GM19372 (cell line): ENCODE data around the gene PPL.
"Not testable (repeated sequence)": the region's sequence is repeated elsewhere in the genome, so short reads cannot be mapped to it uniquely, and the experiment has no call there.

Source experiments
- ATAC-seq: cut with Tn5 transposase; IDR thresholded peaks from one replicate; pipeline ENCODE4 v1.9.1; 2021; ENCODE audit warnings: mild to moderate bottlenecking, low read depth, moderate library complexity; ENCODE audit not compliant: unreplicated experiment

PPL gene

DNA sequence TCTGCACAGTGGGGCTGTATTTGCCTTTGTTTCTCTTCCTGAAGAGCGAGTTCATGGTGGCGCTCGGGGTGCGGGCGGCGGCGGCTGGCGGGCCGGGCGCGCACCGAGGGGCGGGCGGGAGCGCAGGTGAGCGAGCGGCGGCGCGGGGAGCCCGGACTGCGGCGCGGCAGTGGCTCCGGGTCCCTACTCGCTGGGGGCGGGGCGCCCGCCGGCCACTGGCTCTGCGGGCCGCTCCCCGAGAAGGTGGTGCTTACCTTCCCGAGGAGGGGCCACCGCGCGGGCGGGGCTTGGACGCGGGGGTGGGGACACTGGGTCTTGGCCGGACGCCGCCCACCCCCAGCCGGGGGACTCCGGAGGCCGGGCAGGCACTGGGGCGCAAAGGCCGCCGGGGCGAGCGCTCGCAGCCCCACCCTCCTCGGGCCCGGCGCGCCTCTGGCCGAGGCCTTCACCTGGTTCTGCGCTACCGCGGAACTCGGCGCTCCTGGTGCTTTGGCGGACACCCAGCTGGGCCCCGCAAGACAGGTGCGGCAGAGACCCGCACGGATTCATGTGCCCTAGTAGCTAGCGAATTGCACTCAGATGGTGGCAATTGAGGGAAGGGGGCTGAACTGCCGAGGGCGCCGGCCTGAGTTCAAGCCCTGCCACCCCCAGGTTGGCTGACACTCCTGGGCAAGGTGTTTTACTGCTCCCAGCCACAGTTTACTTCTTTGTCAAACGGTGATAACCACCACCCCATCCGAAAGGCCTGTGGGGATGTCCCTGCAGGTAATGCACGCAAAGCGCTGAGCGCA lies at the start of gene PPL:
PPL (minus strand) TSS at position 158 of the 791 bp plus-strand sequence; CDS start at position 55, 103 bp downstream.
- peak; percentile 82 for ATAC-seq

GRCh38 chr16:4984174-4984990 lies 47.4 kb upstream of the PPL start:
- ATAC-seq: no peak

DNA sequence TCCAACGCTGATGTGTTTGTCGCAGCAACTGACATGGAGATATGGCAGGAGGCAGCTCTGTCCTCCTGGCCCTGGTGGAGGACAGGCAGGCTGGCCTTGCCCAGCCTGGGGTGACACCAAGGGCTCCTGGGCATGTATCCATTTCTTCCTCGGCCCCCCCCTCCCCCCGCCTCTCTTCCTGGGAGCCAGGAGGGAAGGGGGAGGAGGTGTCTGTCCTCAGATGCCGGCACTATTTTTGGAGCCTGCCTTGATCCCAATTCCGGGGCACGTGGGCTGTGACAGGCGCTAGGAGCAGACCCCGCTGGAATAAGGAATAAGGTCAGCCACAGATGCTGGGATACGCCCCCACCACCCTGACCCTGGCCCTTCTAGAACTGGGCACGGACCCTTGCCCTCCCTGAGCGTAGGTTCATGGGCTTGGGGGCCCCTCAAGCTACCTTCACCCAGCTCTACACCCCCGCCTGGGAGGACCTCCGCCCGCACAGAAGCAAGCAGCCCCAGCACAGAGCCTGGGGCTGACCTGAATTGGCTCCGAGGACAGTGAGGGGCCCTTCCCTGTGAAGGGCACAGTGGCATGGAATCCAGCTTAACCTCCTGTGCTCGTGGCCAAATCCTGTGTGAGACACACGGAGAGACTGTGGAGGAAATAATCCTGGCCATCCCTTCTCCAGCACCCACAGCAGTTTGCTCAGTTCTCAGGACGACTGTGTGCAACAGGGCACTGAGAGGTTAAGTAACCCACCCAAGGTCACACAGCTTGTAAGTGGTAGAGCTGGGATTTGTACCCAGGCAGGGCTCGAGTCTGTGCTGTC lies 45.3 kb upstream of the PPL start:
- no peak for ATAC-seq

GRCh38 chr16:4981473-4981872 lies 44.5 kb upstream of the PPL start:
- ATAC-seq: no peak

- no peak for ATAC-seq
These were observed 43.7 kb upstream of the PPL start for GRCh38 chr16:4980691-4981090.

GRCh38 chr16:4979736-4980660 lies 43.0 kb upstream of the PPL start:
- no peak for ATAC-seq

- no peak for ATAC-seq
These were observed 42.2 kb upstream of the PPL start for GRCh38 chr16:4979164-4979563.

DNA sequence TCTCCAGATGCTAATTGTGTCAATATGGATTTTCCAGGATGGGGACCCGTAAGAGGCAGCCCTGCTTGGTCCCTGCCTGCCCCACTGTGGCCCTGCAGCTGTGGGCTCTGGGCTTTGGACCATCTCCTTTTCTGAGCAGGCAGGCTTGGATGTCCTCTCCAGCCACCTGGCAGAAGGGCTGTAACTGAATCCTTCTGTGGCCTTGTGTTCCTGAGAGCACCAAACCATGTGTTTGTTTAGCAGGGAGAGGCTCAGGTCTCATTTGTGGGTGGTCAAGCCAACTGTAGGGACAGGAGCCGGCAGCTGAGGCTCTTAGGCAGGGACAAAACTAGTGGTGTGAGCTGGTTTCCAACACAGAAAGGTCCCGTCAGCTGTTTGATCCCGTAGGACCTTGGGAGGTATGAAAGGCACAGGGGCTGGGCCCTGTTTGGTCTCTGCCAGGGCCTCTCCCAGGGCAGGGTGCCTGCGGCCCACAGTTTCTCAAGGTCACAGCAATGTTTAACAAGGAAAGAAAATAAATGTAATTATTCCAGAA lies 39.7 kb upstream of the PPL start:
- ATAC-seq: no peak

DNA sequence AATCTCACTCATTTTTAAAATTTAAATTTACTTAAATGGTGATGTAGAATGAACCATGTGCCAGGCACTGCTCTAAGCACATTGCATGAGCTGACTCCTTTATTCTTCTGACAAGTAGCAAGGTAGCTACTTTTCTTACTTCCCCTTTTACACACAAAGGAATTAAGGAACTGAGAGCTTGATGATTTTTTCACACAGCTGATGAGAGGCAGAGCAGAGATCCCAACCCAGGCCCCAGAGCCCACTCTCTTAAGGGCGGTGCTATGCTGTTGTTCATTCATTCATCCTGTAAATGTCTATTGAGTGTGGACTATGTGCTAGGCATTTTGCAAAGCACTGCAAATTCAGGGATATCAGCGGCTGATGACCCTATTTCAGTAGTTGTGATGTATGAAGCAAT lies 39.1 kb upstream of the PPL start:
- ATAC-seq: peak; percentile 96

GRCh38 chr16:4972938-4973587 lies 36.1 kb upstream of the PPL start:
- ATAC-seq: no peak

- ATAC-seq: no peak
These were observed 33.1 kb upstream of the PPL start for GRCh38 chr16:4970010-4970409.

GRCh38 chr16:4968879-4969483 lies 32.0 kb upstream of the PPL start:
- ATAC-seq: no peak

GRCh38 chr16:4968278-4968677 lies 31.3 kb upstream of the PPL start:
- not testable (repeated sequence) for ATAC-seq

- ATAC-seq: no peak
These were observed 29.9 kb upstream of the PPL start for GRCh38 chr16:4966736-4967453.

GRCh38 chr16:4963527-4963926 lies 26.6 kb upstream of the PPL start:
- not testable (repeated sequence) for ATAC-seq

- no peak for ATAC-seq
These were observed 25.8 kb upstream of the PPL start for GRCh38 chr16:4962716-4963115.

DNA sequence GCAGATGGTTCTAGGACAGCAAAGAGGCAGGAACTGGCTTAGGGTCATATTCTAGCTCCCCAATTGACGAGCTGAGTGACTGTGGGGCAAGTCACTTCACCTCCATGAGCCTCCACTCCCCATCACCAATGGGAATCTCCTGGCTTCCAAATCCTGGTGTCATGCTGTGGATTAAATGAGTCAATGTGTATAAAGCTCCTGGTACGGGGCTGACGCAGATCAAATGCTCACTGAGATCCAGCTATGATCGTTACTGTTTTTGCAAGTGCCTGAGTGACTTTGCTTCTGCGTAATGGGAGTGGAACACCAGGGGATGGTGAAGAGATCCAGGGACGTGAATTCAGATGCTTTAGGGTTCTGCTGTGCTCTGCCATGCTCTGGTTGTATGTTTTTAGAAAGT lies 23.6 kb upstream of the PPL start:
- no peak for ATAC-seq
